GM23338 (cell line): ENCODE data around the gene IL6ST. TPM values are rescaled to one million over a fixed set of nuclear protein-coding genes. Genes with fewer than 3 reads are reported as not detected.
A peak's percentile ranks its signal among the peaks of the same experiment; 100 is the strongest.

ENCODE experiments used
- ATAC-seq: fragments of 200-7000 bp; cut with Tn5 transposase; 3 replicates; pipeline ENCODE4 v1.9.1; 2020
- DNase-seq: peaks from one replicate; pipeline ENCODE4 v3.0.0-alpha.2; 2015; ENCODE audit warnings: low spot score
- H2AFZ ChIP-seq: fragments of 200-600 bp; sonication (generic); 2 replicates; pipeline ENCODE4 v1.8.0; 2016; ENCODE audit warnings: antibody characterized with exemption, mild to moderate bottlenecking, moderate library complexity
- H3F3A ChIP-seq: fragments of 200-600 bp; sonication (generic); replicated peaks from 2 replicates; pipeline ENCODE4 v1.8.0; 2017; ENCODE audit warnings: antibody characterized with exemption, mixed run types, low read depth
- H3K27ac ChIP-seq: fragments of 200-600 bp; sonication (generic); 2 replicates; pipeline ENCODE4 v1.6.1; 2016; ENCODE audit warnings: low read depth
- H3K27me3 ChIP-seq: fragments of 200-600 bp; sonication (generic); 2 replicates; pipeline ENCODE4 v1.8.0; 2016; ENCODE audit warnings: mild to moderate bottlenecking, mixed run types, moderate library complexity; ENCODE audit not compliant: insufficient read depth
- H3K36me3 ChIP-seq: fragments of 200-600 bp; sonication (generic); 2 replicates; pipeline ENCODE4 v1.8.0; 2016; ENCODE audit warnings: mild to moderate bottlenecking; ENCODE audit not compliant: insufficient read depth
- H3K4me1 ChIP-seq: fragments of 200-600 bp; sonication (generic); 2 replicates; pipeline ENCODE4 v1.8.0; 2016; ENCODE audit warnings: mild to moderate bottlenecking, moderate library complexity; ENCODE audit not compliant: insufficient read depth
- H3K4me2 ChIP-seq: fragments of 200-600 bp; sonication (generic); 2 replicates; pipeline ENCODE4 v1.7.1; 2017; ENCODE audit warnings: mixed run types
- H3K4me3 ChIP-seq: fragments of 200-600 bp; sonication (generic); 2 replicates; pipeline ENCODE4 v1.6.1; 2016; ENCODE audit warnings: mixed run types
- H3K79me2 ChIP-seq: fragments of 200-600 bp; sonication (generic); replicated peaks from 2 replicates; pipeline ENCODE4 v1.8.0; 2017; ENCODE audit warnings: mild to moderate bottlenecking; ENCODE audit not compliant: insufficient read depth
- H3K9me2 ChIP-seq: fragments of 200-600 bp; sonication (generic); 2 replicates; pipeline ENCODE4 v1.8.0; 2017; ENCODE audit not compliant: insufficient read depth
- H4K20me1 ChIP-seq: fragments of 200-600 bp; sonication (generic); replicated peaks from 2 replicates; pipeline ENCODE4 v1.8.0; 2017; ENCODE audit warnings: mild to moderate bottlenecking; ENCODE audit not compliant: insufficient read depth
- H3K27ac Mint-ChIP-seq: 2 replicates; pipeline ENCODE4 v1.8.0; 2020; ENCODE audit warnings: inconsistent platforms, mild to moderate bottlenecking, moderate library complexity, mixed read lengths
- H3K27me3 Mint-ChIP-seq: 3 replicates; pipeline ENCODE4 v1.8.0; 2022; ENCODE audit warnings: low read depth, mild to moderate bottlenecking, moderate library complexity, mixed read lengths, inconsistent platforms; ENCODE audit not compliant: insufficient read depth, poor library complexity
- H3K36me3 Mint-ChIP-seq: 3 replicates; pipeline ENCODE4 v1.8.0; 2021; ENCODE audit warnings: low read depth, mild to moderate bottlenecking, inconsistent platforms, moderate library complexity, mixed read lengths
- H3K4me1 Mint-ChIP-seq: 3 replicates; pipeline ENCODE4 v1.8.0; 2020; ENCODE audit warnings: mild to moderate bottlenecking, inconsistent platforms, mixed read lengths
- H3K4me3 Mint-ChIP-seq: 3 replicates; pipeline ENCODE4 v1.8.0; 2021; ENCODE audit warnings: moderate library complexity, mild to moderate bottlenecking, inconsistent platforms, mixed read lengths
- H3K9me3 Mint-ChIP-seq: 3 replicates; pipeline ENCODE4 v1.8.0; 2020; ENCODE audit warnings: moderate library complexity, mild to moderate bottlenecking, inconsistent platforms, mixed read lengths
- CREB1 ChIP-seq: fragments of 250-450 bp; sonication (Bioruptor Pico); IDR thresholded peaks from 2 replicates; pipeline ENCODE4 v1.5.0; 2020; ENCODE audit warnings: low read depth, mild to moderate bottlenecking, moderate library complexity
- CTCF ChIP-seq, 2 experiments: fragments of 200-600 bp in 1 of 2; sonication (generic) in 1 of 2; conservative IDR thresholded peaks; 2 replicates each; pipeline versions ENCODE4 v1.5.1 to v1.6.1; 2016 to 2017; ENCODE audit warnings: antibody characterized with exemption in 2 of 2, low read depth in 2 of 2, mild to moderate bottlenecking in 2 of 2, moderate library complexity in 1 of 2
- ETS1 ChIP-seq: IDR thresholded peaks from 2 replicates; pipeline ENCODE4 v1.6.1; 2016; ENCODE audit warnings: antibody characterized with exemption
- EZH2 ChIP-seq: fragments of 200-600 bp; sonication (generic); IDR thresholded peaks from one replicate; pipeline ENCODE4 v1.8.0; 2017; ENCODE audit warnings: antibody characterized with exemption, mild to moderate bottlenecking, low read depth; ENCODE audit not compliant: unreplicated experiment
- EZH2phosphoT487 ChIP-seq: fragments of 200-600 bp; sonication (generic); IDR thresholded peaks from one replicate; pipeline ENCODE4 v1.8.1; 2018; ENCODE audit warnings: antibody characterized with exemption; ENCODE audit not compliant: unreplicated experiment
- POLR2AphosphoS5 ChIP-seq: IDR thresholded peaks from 2 replicates; pipeline ENCODE4 v1.6.1; 2016; ENCODE audit warnings: antibody characterized with exemption, low read depth
- REST ChIP-seq: IDR thresholded peaks from one replicate; pipeline ENCODE4 v1.6.1; 2018; ENCODE audit warnings: antibody characterized with exemption; ENCODE audit not compliant: unreplicated experiment
- STAT1 ChIP-seq: IDR thresholded peaks from one replicate; pipeline ENCODE4 v1.6.1; 2016; ENCODE audit warnings: antibody characterized with exemption; ENCODE audit not compliant: unreplicated experiment
- ZNF114 ChIP-seq: fragments of 250-450 bp; sonication (Bioruptor Pico); IDR thresholded peaks from 2 replicates; pipeline ENCODE4 v1.5.0; 2020; ENCODE audit warnings: mild to moderate bottlenecking, moderate library complexity
- ZNF331 ChIP-seq: fragments of 250-450 bp; sonication (Bioruptor Pico); IDR thresholded peaks from 2 replicates; pipeline ENCODE4 v1.5.0; 2020; ENCODE audit warnings: low read depth, mild to moderate bottlenecking, moderate library complexity
- polyA plus RNA-seq: library from polyadenylated mRNA; unstranded; fragments of >200 nt; fragmentation: Nextera tagmentation; extraction: Ambion mirVana; gene quantifications from 2 replicates; pipeline ENCODE4 v1.2.1, GENCODE V29; 2016
- total RNA-seq: library from RNA; depleted of rRNA; stranded (reverse); fragments of >200 nt; shearing (Covaris generic); gene quantifications from 2 replicates; pipeline ENCODE4 v1.2.3, GENCODE V29; 2014

The IL6ST gene
- total and polyA plus RNA-seq, 2 experiments from 2014 or later: 6.7 to 9.8 TPM

- peaks cover 26% of the 10 kb centered on the region; the same call in 2 of the 3 replicates for H3K4me1 Mint-ChIP-seq
- H3K4me2 ChIP-seq: peak overlapping the region; percentile 94
- no peaks in the 10 kb centered on the region; the same call in 2 of the 3 replicates for H3K36me3 Mint-ChIP-seq
- peak overlapping the region; percentile 82 for H3K4me3 ChIP-seq
- H3K27ac Mint-ChIP-seq: peak overlapping the region; percentile 88
- peaks cover 7% of the 10 kb centered on the region for H3K27me3 Mint-ChIP-seq
- TF ChIP-seq EZH2phosphoT487: no peak
- no peak for TF ChIP-seq ZNF331 (CRISPR knock-in tag)
- peak; percentile 89 for TF ChIP-seq POLR2AphosphoS5
- TF ChIP-seq CREB1: peak; percentile 56
- TF ChIP-seq CTCF (conservative IDR thresholded peaks at IDR 0.05; ENCODE audit: low read depth in 2 of 2): 0 out of 4 replicates have a peak, but pooled peaks of 1 of the 2 experiments have one; percentile 8
- peak overlapping the region; percentile 91 for H2AFZ ChIP-seq
- H3K4me3 Mint-ChIP-seq: peak overlapping the region; percentile 94
- peak; percentile 98 for DNase-seq
- no peaks in the 10 kb centered on the region for H3F3A ChIP-seq
- no peaks in the 10 kb centered on the region for H3K27me3 ChIP-seq
- peak; percentile 95 for ATAC-seq
- peaks cover 27% of the 10 kb centered on the region for H3K79me2 ChIP-seq
- H4K20me1 ChIP-seq: no peaks in the 10 kb centered on the region
- H3K9me2 ChIP-seq: no peaks in the 10 kb centered on the region
- no peaks in the 10 kb centered on the region for H3K9me3 Mint-ChIP-seq
- H3K36me3 ChIP-seq: no peaks in the 10 kb centered on the region
- H3K27ac ChIP-seq: peak overlapping the region; percentile 86
- peaks cover 23% of the 10 kb centered on the region for H3K4me1 ChIP-seq
Observed at GRCh38 chr5:55994998-55995914, 493 bp upstream of the IL6ST start.

- peaks cover 26% of the 10 kb centered on the region; the same call in 2 of the 3 replicates for H3K4me1 Mint-ChIP-seq
- peaks cover 5% of the 10 kb centered on the region for H3K27me3 Mint-ChIP-seq
- peak overlapping the region; percentile 94 for H3K4me3 Mint-ChIP-seq
- Histone ChIP-seq H3K9me2 (no peaks in the 10 kb centered on the region), H4K20me1 (no peaks in the 10 kb centered on the region), H3K79me2 (peaks cover 29% of the 10 kb centered on the region), H3K27me3 (no peaks in the 10 kb centered on the region), H3K36me3 (no peaks in the 10 kb centered on the region), H3K4me1 (peaks cover 23% of the 10 kb centered on the region), H3F3A (no peaks in the 10 kb centered on the region), H3K27ac (peak overlapping the region; percentile 86), H3K4me3 (peak overlapping the region; percentile 82), H2AFZ (peak overlapping the region; percentile 83), H3K4me2 (peak overlapping the region; percentile 95)
- H3K9me3 Mint-ChIP-seq: no peaks in the 10 kb centered on the region
- DNase-seq (no peak), ATAC-seq (no peak)
- H3K27ac Mint-ChIP-seq: peak overlapping the region; percentile 97
- no peaks in the 10 kb centered on the region; the same call in 2 of the 3 replicates for H3K36me3 Mint-ChIP-seq
- TF ChIP-seq ZNF114 (CRISPR knock-in tag): no peak
- TF ChIP-seq ZNF331 (CRISPR knock-in tag): no peak
- no peak for TF ChIP-seq CREB1
- no peak for TF ChIP-seq STAT1
- no peak for TF ChIP-seq REST
- TF ChIP-seq ETS1: no peak
- TF ChIP-seq CTCF (conservative IDR thresholded peaks at IDR 0.05; ENCODE audit: low read depth in 2 of 2): no peak
- no peak for TF ChIP-seq EZH2
Observed at GRCh38 chr5:55993731-55994494, 850 bp downstream of the IL6ST start.
